Ureter (tissue), 1 donor: ENCODE measurements around the gene FBXL3. TPM values are rescaled to one million over a fixed set of nuclear protein-coding genes. Genes with fewer than 3 reads are reported as not detected.
"Not testable (repeated sequence)": the region's sequence is repeated elsewhere in the genome, so short reads cannot be mapped to it uniquely, and the experiment has no call there.

Experiments
- DNase-seq: peaks from one replicate; pipeline ENCODE4 v3.0.0-alpha.2; 2020; ENCODE audit warnings: low spot score
- total RNA-seq: library from RNA; stranded (reverse); gene quantifications from one replicate; pipeline ENCODE4 v1.2.4, GENCODE V29; 2023
- donor health status: DM: yes; HTN: yes; CAD: no.

The FBXL3 gene
- total RNA-seq, 1 donor from 2014 or later: 48.4 TPM

- peak; percentile 85 for DNase-seq
Measured at GRCh38 chr13:77026255-77026860, 601 bp downstream of the FBXL3 start.

- no peak for DNase-seq
Measured at GRCh38 chr13:77022341-77022740, 4.6 kb downstream of the FBXL3 start.

- DNase-seq: no peak
Measured at GRCh38 chr13:77019756-77020155, 7.2 kb downstream of the FBXL3 start.

GRCh38 chr13:77016888-77017623, 9.9 kb downstream of the FBXL3 start:
- no peak for DNase-seq

GRCh38 chr13:77016251-77016812, 10.6 kb downstream of the FBXL3 start:
- DNase-seq: no peak

GRCh38 chr13:77014906-77015685, 11.9 kb downstream of the FBXL3 start:
- no peak for DNase-seq

GRCh38 chr13:77013853-77014542, 13.0 kb downstream of the FBXL3 start:
- no peak for DNase-seq

GRCh38 chr13:77009719-77010118, 17.2 kb downstream of the FBXL3 start:
- DNase-seq: not testable (repeated sequence)

- DNase-seq: no peak
Measured at GRCh38 chr13:77009011-77009410, 17.9 kb downstream of the FBXL3 start.

- not testable (repeated sequence) for DNase-seq
Measured at GRCh38 chr13:77008337-77008736, 18.6 kb downstream of the FBXL3 start.

- DNase-seq: no peak
Measured at GRCh38 chr13:77002590-77003190, 24.3 kb downstream of the FBXL3 start.

GRCh38 chr13:77001963-77002587, 24.9 kb downstream of the FBXL3 start:
- DNase-seq: no peak

- DNase-seq: no peak
Measured at GRCh38 chr13:77001540-77001939, 25.4 kb downstream of the FBXL3 start.

- no peak for DNase-seq
Measured at GRCh38 chr13:77000475-77000874, 26.5 kb downstream of the FBXL3 start.

- DNase-seq: no peak
Measured at GRCh38 chr13:76994281-76994680, 32.7 kb downstream of the FBXL3 start.

GRCh38 chr13:76993473-76993872, 33.5 kb downstream of the FBXL3 start:
- no peak for DNase-seq

- DNase-seq: no peak
Measured at GRCh38 chr13:76993021-76993420, 33.9 kb downstream of the FBXL3 start.

GRCh38 chr13:76992548-76993001, 34.4 kb downstream of the FBXL3 start:
- DNase-seq: peak; percentile 60

GRCh38 chr13:76991796-76992547, 35.0 kb downstream of the FBXL3 start, which contains the start of gene CLN5:
CLN5 (plus strand) TSS chr13:76992081; CDS start chr13:76992099, 18 bp downstream.
- peak; percentile 95 for DNase-seq

GRCh38 chr13:76991432-76991795, 35.5 kb downstream of the FBXL3 start:
- DNase-seq: peak; percentile 52
